Measurements from ENCODE around the gene NDUFB5.
A peak's percentile ranks its signal among the peaks of the same experiment; 100 is the strongest.

The NDUFB5 gene

DNA sequence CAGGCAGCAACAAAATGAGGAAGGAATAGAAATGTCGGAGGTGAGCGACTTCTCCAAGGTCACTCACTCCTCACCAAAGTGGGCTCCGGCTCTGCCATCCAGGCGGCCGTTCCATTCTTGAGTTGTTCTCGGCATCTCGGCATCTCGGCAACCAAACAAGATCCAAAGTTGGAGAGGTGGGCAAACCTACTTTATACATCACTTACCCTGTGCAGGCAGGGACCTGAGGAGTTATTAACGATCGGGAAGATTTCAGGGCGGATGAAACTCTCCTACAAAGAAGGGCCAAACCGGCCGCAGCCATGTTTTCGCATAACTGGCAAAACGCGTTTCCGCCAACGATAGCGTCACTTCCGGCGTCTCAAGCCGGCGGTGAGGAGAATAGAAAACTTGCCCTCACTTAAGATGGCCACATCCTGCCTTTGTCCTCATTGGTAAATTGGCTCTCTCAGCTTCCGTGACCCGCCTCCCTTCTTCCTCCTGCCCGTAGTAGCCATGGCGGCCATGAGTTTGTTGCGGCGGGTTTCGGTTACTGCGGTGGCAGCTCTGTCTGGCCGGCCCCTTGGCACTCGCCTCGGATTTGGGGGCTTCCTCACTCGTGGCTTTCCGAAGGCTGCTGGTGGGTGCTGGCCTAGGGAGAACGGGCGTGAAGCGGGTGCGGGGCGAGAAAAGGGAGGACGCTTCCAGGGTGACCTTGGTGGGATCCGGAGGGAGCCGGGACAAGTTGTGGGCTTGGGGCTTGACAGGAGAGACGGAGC, at the start of gene NDUFB5, which contains the start of gene MRPL47:
NDUFB5 (plus strand) TSS at position 474 of the 758 bp plus-strand sequence; CDS start at position 496, 22 bp downstream.
MRPL47 (minus strand) TSS at position 318 of the 758 bp plus-strand sequence; CDS start at position 304, 14 bp downstream.
- DNase-seq: peak; percentile 94

DNA sequence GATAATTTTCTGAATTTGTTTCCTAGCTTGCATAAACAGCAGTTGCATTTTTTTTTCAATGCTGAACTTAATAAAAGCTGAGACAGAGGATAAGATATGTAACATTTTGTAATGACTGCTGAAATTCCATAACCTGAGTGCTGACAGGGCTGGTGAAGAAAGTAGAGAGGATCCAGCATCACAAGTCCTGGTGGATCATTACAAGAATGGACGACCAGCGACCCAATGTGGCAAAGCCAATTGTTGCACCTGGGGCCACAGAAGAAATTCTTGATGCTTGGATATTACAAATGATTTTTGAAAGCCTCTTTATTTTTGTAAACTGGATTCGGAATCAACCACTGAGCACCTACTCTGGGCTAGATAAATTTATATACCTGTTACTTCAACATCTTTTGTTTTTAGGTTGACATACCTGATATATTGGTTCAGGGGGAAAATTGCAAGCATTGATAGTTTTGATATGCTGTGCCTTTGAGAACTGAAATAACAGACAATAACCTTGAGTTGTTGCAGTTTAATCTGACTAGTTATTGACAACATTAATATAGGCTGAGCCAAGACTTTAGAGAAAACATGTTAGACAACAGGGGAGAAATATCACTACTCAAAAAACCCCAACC, 45.7 kb upstream of the NDUFB5 start:
- peak; percentile 42 to 52 for DNase-seq

DNA sequence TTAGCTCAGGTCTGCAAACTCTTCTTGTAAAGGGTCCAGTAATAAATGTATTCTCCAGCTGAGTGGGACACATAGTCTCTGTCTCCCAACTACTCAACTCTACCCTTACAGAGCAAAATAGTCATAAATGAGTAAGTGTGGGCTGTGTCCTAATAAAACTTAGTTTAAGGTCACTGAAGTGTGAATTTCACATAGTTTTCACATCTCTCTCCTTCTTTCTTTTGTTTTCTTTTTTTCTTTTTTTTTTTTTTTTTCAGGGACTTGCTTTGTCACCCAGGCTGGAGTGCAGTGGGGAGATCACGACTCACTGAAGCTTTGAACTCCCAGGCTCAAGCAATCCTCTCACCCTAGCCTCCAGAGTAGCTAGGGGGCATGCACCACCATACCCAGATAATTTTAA, 43.8 kb upstream of the NDUFB5 start:
- DNase-seq: no peak

DNA sequence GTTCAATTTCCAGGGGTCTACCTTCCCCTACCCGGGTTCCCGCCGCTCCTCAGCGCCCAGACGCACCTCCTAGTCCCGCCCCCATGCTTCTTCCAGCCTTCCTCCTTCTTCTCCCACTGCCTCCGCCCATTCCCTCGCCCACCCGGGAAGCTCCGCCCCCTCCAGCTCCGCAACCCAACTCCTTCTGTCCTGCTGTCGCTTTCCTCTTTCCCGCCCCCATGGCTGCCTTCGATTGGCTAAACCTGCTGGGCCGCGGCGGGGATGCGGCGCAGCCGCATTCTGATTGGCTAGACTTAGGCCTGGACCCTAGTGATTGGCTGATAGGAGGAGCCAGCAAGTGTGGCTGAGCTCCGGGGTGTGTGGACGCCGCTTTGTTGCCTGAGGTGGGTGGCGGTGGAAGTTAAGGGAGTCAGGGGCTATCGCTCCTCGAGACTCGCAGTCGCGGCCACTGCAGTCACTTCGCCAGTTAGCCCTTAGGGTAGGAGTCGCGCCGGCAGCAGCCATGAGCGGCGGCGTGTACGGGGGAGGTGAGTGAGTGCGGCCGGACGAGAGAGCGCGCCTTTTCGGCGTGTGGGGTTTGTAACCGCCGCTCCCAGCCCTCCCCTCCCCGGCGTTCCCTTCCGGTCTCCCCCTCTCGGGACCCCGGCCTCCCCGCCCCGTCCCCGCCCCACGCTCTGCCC, 41.9 kb upstream of the NDUFB5 start, which contains the start of gene ACTL6A:
ACTL6A (plus strand) TSS at position 336 of the 680 bp plus-strand sequence; CDS start at position 503, 167 bp downstream.
- DNase-seq: peak; percentile 99

DNA sequence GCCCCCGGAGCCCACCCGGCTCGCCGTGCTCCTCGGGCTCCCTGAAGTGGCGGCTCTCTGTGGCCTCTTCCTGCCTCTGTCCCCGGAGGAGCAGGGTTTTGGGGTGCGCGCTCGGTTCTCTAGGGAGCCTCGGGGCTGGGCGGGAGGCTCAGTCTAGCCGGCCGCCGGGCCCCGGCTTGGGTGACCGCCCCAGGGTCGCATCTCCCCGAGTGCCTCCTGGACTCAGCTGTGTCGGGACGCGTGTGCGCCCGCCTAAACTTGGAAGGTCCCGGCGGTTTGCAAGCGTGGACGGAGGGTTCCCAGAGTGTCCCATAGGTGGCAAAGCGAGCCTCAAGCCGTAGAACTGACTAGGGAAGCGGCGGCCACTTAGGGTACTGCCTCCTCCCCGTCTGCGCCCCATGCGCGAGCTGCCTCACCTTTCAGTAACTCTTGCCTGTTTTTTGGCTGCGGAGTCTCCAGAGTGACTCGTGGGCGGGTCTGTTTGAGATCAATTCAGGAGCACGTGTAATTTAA, 41.3 kb upstream of the NDUFB5 start:
- peak; percentile 62 for DNase-seq

DNA sequence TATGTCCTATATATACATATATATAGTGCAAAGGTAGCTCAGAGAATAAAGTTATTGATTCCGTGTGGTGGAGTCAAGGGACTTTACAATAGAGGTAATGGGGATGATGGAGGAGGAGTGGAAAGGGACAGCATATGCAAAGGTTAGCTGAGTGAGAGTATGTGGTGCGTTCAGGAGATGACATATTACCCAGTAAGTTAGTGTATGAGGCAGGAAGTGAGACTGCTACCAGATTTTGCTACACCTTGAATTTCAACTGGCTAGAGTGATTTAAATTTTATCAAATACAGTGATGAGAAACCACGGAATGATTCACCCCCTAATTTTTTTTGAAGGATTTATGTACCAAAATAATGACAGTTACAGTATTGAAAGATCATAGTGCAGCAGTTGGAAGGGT, 39.1 kb upstream of the NDUFB5 start:
- DNase-seq: no peak

DNA sequence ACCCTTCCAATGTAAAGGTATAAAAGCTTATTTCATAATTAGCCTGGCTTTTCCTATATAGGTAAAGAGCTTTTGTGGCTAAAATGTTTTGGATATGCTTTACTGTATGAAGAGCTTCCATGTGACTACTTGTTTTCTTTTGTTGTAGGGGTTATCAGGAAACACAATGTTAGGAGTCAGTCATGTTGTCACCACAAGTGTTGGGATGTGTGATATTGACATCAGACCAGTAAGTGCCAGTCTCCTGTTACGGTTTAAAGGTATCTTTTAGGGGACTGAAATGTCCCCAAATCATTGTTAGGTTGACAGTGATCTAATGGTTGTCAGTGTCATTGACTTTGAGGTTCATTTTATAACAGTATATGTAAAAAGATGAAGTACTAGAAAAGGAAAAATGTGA, 23.6 kb upstream of the NDUFB5 start:
- DNase-seq: no peak

DNA sequence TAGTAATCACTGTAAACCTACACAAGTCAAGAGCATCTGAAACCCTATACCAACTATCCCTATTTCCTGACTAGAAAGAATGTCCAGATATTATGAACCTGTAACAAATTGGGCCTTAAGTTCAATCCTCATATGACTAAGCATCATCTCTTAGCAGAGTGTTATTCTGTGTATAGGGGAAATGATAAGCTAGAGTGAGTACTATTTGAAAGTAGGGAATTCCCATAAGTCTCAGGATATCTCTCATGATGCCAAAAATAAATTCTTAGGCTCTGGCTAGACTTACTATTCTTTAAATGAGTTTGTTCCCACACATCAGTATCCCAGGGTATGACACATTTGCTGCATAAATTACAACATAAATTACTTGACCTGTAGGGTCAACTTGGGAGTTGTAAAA, 15.5 kb upstream of the NDUFB5 start:
- DNase-seq: no peak

DNA sequence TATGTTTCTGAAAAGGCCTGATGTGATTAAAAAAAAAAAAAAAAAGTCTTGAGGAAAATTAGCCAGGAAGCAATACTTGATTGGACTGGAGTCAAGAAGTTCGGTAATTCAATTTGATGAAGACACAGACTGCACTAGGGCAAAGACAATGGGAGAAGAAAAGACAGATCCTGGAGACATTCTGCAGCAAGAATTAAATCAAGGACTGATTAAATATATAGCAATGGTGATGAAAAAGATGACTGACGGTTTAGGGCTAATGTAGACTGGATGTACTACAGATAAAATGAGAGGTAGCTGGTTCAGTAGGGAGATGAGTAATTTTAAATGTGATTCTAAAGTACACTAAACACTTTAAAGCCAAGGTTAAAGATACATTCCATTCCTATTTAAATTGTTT, 13.9 kb upstream of the NDUFB5 start:
- no peak for DNase-seq

DNA sequence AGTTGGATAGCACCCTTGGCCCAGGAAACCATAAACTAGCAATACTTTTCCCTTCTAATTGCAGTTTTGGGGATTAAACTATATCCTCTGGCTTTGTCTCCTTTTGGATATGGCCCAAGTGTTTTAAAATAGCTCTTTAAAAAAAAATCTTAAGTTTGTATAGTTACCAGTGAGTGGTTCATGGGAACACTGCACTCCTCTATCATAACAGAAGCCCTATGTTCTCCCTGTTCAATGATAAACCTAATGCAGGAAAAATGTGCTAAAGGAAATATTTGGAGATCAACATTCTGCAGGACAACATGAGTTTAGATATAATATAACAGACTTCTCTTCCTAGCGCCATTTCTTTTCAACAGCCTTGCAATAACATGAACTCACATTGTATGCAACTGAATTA, 13.3 kb upstream of the NDUFB5 start:
- DNase-seq: no peak

DNA sequence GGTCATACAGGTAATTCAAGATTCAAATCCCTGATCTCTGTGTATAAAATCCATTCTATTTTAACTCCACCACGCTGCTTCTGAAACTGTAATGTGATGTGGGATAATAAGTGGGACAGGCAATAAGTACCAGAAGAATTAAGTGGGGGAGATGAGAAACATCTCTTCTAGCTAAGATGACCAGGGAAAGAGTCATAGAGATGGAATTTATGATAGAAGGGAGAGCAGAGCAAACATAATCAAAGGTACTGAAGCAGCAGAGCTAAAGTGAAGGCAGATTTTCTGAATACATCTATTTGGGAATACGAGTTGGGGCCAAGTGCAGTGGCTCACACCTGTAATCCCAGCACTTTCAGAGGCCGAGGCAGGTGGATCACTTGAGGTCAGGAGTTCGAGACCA, 5.1 kb upstream of the NDUFB5 start:
- no peak for DNase-seq

DNA sequence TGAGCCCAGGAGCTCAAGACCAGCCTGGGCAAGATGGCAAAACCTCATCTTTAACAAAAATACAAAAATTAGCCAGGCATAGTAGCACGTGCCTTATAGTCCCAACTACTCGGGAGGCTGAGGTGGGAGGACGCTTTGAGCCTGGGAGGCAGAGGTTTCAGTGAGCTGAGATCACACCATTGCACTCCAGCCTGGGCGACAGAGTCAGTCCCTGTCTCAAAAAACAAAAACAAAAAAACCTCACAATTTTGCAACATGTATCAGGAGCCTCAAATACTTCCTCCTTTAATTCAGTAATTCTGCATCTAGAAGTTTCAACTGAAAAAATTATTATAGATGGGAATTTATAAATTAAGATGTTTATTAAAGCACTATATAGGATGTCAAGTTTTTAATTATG, 1.3 kb upstream of the NDUFB5 start:
- DNase-seq: no peak

DNA sequence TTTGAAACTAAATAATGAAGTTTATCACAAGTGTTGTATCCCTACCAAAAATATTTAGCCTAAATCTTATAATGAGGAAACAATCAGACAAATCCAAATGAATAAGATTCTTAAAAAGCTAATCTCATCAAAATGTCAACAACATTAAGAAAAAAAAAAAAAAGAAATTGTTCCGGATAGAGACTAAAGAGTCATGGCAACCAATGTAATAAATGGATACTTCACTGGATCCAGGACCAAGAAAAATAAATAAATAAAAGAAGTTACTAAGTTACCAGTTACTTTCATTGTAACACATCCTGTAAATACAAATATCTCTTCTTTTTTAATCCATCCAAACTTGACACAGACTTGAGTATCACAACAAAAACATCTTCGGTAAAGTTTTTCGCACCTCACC, 763 bp upstream of the NDUFB5 start:
- no peak for DNase-seq

DNA sequence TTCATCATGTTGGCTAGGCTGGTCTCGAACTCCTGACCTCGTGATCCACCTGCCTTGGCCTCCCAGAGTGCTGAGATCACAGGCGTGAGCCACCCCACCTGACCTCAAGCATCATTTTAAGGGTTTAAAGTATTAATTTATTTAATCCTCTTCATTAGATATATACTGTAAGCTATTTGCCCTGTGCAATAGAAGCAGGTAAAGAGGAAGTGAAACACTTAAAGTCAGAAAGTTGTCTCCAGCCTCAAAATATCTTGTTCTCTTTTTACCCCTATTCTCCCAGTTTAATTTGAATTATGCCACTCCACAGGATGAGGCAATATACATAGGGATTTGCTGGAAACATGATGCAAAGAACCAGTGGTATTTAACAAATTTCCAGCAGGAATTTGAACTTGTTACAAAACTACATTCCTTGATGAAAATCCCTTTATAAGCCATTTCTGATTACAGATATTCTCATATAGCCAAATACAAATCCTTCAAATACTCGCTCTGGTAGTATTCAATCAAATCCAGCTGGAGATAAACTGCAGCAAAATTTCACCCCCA, 2.0 kb downstream of the NDUFB5 start:
- no peak for DNase-seq

DNA sequence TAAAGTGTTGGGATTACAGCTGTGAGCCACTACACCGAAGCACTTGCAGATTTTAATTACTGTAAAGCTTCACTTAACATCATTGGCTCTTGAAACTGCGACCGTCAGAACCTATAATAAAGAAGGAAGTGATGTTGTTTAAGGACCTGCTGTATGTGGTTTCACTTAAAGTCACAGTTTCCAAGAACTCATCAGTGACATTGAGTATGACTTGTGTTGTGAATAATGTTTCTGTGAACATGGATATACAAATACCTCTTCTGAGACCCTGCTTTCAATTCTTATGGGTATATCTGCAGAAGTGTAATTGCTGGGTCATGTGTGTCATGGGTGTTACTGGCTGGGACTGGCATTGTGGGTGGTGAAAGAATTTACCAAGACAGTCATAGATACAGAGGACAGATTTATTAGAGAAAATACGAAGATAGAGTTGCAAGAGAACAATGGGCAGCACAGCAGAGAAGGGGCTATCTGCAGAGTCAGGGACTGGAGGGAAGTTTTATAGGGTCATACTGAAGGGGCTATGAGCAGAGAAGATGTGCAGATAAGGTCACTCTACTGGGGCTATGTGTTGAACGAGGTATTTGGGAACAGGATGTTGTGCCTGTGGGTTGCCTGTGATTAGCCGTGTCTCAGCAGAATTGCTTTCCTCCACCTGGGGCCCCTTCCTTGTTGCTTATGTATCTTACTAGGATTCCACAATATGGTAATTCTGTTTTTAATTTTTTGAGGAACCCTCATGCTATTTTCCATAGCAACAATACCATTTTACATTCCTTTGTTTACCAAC, 4.5 kb downstream of the NDUFB5 start:
- peak in 1 of 2 donors; percentile 38 for DNase-seq

DNA sequence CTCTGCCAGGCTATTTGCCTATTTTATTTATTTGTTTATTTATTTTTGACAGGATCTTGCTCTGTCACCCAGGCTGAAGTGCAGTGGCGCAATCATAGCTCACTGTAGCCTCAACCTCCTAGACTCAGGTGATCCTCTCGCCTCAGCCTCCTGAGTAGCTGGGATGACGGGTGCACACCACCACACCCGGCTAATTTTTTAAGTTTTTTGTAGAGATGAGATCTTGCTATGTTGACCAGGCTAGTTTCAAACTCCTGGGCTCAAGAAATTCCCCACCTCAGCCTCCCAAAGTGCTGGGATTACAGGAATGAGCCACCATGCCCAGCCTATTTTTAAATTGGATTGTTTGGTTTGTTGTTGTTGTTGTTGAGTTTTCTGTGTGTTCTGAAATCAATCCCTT, 5.5 kb downstream of the NDUFB5 start:
- no peak for DNase-seq

DNA sequence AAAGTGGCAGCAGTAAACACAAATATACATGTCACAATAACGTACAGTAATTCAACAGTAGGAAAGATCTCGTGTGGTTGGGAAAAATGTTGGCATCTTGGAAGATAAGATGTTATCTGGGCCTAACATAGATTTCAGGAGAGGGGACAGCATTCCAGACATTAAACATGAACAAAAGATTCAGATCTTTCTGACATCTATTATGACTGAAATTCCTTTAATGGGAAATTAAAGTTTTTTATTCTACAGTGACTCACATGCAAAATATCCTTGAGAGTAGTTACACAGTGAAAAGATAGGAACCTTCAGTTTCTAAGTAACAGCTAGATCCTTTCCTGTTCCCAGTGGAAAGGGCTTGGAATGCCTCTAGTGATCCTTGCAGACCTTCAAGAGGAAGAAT, 9.2 kb downstream of the NDUFB5 start:
- DNase-seq: no peak

DNA sequence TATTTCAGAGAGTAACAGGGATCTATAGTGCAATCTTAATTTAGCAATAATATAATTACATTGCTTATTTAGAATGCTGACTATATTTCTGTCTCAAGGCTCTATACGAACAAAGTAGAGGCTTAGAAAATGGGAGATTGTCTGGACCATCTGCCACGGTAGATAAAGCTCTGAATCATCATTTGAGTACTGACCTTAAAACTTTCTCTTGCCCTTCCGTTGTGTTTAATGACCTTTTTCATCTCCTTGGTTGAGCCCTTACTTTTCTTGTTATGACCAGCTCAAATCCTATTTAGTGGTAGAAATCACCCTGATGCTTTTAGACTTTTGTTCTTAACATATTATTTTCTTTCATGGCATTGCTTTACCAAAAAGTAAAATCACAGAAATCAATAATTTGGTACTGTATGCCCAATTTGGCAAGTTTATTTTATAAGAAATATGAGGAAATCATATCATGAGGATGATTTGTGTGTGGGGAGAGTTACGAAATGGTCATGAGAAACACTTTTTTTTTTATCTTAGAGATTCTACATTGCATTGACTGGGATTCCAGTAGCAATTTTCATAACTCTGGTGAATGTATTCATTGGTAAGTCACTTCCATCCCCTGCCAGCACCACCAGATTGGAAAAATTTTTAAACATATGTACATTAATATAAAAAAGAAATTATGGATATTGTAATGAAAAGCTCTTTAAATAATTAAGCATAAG, 11.0 kb downstream of the NDUFB5 start:
- no peak for DNase-seq

DNA sequence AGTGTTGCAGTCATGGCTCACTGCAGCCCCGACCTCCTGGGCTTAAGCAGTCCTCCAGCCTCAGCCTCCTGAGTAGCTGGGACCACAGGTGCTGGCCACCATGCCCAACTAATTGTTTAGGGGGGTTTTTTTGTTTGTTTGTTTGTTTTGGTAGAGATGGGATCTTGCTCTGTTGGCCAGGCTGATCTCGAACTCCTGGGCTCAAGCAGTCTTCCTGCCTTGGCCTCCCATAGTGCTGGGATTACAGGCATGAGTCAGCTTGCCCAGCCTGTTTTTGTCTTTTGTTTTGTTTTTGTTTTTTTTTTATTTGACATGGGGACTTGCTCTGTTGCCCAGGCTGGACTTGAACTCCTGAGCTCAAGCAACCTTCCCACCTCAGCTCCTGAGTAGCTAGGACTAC, 17.4 kb downstream of the NDUFB5 start:
- DNase-seq: no peak

DNA sequence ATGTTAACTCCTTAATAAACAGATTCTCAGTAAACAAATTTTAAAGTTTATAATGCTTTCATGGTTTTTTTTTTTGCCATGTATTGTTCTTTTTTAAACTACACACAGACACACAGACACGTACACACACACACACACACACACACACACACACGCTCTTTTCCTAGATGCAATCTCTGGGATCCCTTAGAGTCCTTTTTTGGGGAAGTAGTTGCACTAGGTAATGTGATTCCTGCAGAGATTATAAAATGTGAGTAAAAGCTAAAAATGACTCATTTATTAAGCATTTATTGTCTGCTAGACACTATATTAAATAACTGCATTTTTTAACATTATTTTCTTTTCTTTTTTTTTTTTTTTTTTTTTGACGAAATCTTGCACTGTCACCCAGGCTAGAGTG, 19.9 kb downstream of the NDUFB5 start:
- no peak for DNase-seq

DNA sequence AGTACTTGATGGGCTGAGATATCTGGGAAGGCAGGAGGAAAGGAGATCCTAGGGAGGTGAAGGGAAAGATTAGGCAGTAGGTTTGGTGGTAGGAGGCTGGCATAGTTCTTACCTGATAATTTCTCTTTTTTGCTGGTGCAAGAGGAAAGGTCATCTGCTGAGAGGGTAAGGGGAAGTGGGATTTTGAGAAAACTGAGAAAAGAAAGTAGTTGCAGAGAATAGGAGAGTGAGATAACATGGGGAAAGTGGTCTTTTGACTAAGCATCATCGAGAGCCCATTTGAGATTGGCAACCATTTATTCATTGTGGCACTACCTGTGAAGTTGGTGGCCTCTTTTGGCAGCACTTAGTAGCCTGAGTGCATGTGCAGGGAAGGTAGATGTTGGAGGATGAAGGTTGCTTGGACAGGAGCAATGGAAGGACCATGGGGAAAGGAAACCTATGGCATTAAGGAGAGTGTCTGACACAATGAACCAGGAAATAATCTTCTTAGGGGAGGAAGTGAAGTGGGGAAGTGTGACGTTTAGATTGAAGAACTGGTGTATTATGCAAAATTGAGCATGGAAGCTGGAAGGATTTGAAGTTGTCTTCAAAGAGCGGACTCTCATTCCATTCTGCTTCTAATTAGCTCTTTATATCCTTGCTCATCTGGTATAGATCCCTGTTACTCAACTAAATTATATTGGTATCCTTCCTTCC, 26.3 kb downstream of the NDUFB5 start:
- no peak for DNase-seq

Measured in CD4-positive, alpha-beta T cell treated with Interleukin-1 beta for 1 hour (primary cell).